ENCODE data around the gene BCAT1.
"Not testable (repeated sequence)": the region's sequence is repeated elsewhere in the genome, so short reads cannot be mapped to it uniquely, and the experiment has no call there.

The BCAT1 gene

GRCh38 chr12:24881227-24881626 is 67.7 kb downstream of the BCAT1 start:
- H3K36me3 Mint-ChIP-seq (ENCODE audit: low read depth) = peaks cover 8% of the 10 kb centered on the region
- no peaks in the 10 kb centered on the region for H3K4me1 Mint-ChIP-seq (ENCODE audit: low read depth)
- H3K4me3 Mint-ChIP-seq = no peak overlapping the region
- no peak overlapping the region for H3K27ac Mint-ChIP-seq
- no peaks in the 10 kb centered on the region for H3K9me3 Mint-ChIP-seq
- no peaks in the 10 kb centered on the region for H3K27me3 Mint-ChIP-seq

GRCh38 chr12:24880732-24881131 is 68.2 kb downstream of the BCAT1 start:
- Mint-ChIP-seq H3K27ac (no peak overlapping the region), H3K4me1 (ENCODE audit: low read depth) (no peaks in the 10 kb centered on the region), H3K4me3 (no peak overlapping the region), H3K36me3 (ENCODE audit: low read depth) (peaks cover 8% of the 10 kb centered on the region), H3K27me3 (no peaks in the 10 kb centered on the region), H3K9me3 (no peaks in the 10 kb centered on the region)

GRCh38 chr12:24879644-24880043 is 69.3 kb downstream of the BCAT1 start:
- peaks cover 8% of the 10 kb centered on the region for H3K36me3 Mint-ChIP-seq (ENCODE audit: low read depth)
- no peaks in the 10 kb centered on the region for H3K4me1 Mint-ChIP-seq (ENCODE audit: low read depth)
- no peak overlapping the region for H3K4me3 Mint-ChIP-seq
- H3K27me3 Mint-ChIP-seq = no peaks in the 10 kb centered on the region
- no peak overlapping the region for H3K27ac Mint-ChIP-seq
- H3K9me3 Mint-ChIP-seq = no peaks in the 10 kb centered on the region

GRCh38 chr12:24875014-24875413 is 73.9 kb downstream of the BCAT1 start:
- Mint-ChIP-seq H3K4me3 (no peak overlapping the region), H3K4me1 (ENCODE audit: low read depth) (no peaks in the 10 kb centered on the region), H3K36me3 (ENCODE audit: low read depth) (peaks cover 14% of the 10 kb centered on the region), H3K27ac (no peak overlapping the region), H3K9me3 (no peaks in the 10 kb centered on the region), H3K27me3 (no peaks in the 10 kb centered on the region)

GRCh38 chr12:24872211-24872610 is 76.7 kb downstream of the BCAT1 start:
- no peaks in the 10 kb centered on the region for H3K27me3 Mint-ChIP-seq
- H3K4me3 Mint-ChIP-seq = no peak overlapping the region
- H3K36me3 Mint-ChIP-seq (ENCODE audit: low read depth) = peaks cover 11% of the 10 kb centered on the region
- H3K9me3 Mint-ChIP-seq = no peaks in the 10 kb centered on the region
- H3K4me1 Mint-ChIP-seq (ENCODE audit: low read depth) = no peaks in the 10 kb centered on the region
- no peak overlapping the region for H3K27ac Mint-ChIP-seq

- H3K27ac Mint-ChIP-seq, H3K27me3 Mint-ChIP-seq, H3K4me3 Mint-ChIP-seq, H3K9me3 Mint-ChIP-seq: not testable (repeated sequence)
- Mint-ChIP-seq H3K36me3 (ENCODE audit: low read depth) (peaks cover 23% of the 10 kb centered on the region), H3K4me1 (ENCODE audit: low read depth) (peaks cover 20% of the 10 kb centered on the region)
These were observed 82.8 kb downstream of the BCAT1 start for GRCh38 chr12:24866139-24866538.

GRCh38 chr12:24864796-24865125 is 84.1 kb downstream of the BCAT1 start:
- peaks cover 3% of the 10 kb centered on the region for H3K9me3 Mint-ChIP-seq
- H3K27ac Mint-ChIP-seq = no peak overlapping the region
- peaks cover 27% of the 10 kb centered on the region for H3K36me3 Mint-ChIP-seq (ENCODE audit: low read depth)
- H3K4me1 Mint-ChIP-seq (ENCODE audit: low read depth) = peaks cover 20% of the 10 kb centered on the region
- H3K4me3 Mint-ChIP-seq = no peak overlapping the region
- H3K27me3 Mint-ChIP-seq = no peaks in the 10 kb centered on the region

- Mint-ChIP-seq H3K9me3 (peaks cover 10% of the 10 kb centered on the region), H3K27me3 (no peaks in the 10 kb centered on the region), H3K4me3 (no peak overlapping the region), H3K4me1 (ENCODE audit: low read depth) (peaks cover 20% of the 10 kb centered on the region), H3K27ac (no peak overlapping the region), H3K36me3 (ENCODE audit: low read depth) (peaks cover 35% of the 10 kb centered on the region)
These were observed 86.9 kb downstream of the BCAT1 start for GRCh38 chr12:24861766-24862540.

GRCh38 chr12:24860546-24860945 is 88.4 kb downstream of the BCAT1 start:
- Mint-ChIP-seq H3K36me3 (ENCODE audit: low read depth) (peaks cover 29% of the 10 kb centered on the region), H3K4me1 (ENCODE audit: low read depth) (peaks cover 20% of the 10 kb centered on the region), H3K4me3 (no peak overlapping the region), H3K27ac (no peak overlapping the region), H3K27me3 (no peaks in the 10 kb centered on the region), H3K9me3 (peaks cover 10% of the 10 kb centered on the region)

- H3K27me3 Mint-ChIP-seq = peaks cover 5% of the 10 kb centered on the region
- peaks cover 18% of the 10 kb centered on the region for H3K36me3 Mint-ChIP-seq (ENCODE audit: low read depth)
- no peak overlapping the region for H3K27ac Mint-ChIP-seq
- no peak overlapping the region for H3K4me3 Mint-ChIP-seq
- H3K4me1 Mint-ChIP-seq (ENCODE audit: low read depth) = peaks cover 24% of the 10 kb centered on the region
- H3K9me3 Mint-ChIP-seq = peaks cover 10% of the 10 kb centered on the region
These were observed 92.4 kb downstream of the BCAT1 start for GRCh38 chr12:24856541-24856940.

GRCh38 chr12:24854908-24855307 is 94.0 kb downstream of the BCAT1 start:
- peaks cover 8% of the 10 kb centered on the region for H3K9me3 Mint-ChIP-seq
- H3K36me3 Mint-ChIP-seq (ENCODE audit: low read depth) = peaks cover 16% of the 10 kb centered on the region
- peaks cover 8% of the 10 kb centered on the region for H3K27me3 Mint-ChIP-seq
- peaks cover 24% of the 10 kb centered on the region for H3K4me1 Mint-ChIP-seq (ENCODE audit: low read depth)
- no peak overlapping the region for H3K4me3 Mint-ChIP-seq
- no peak overlapping the region for H3K27ac Mint-ChIP-seq

- H3K27ac Mint-ChIP-seq = no peak overlapping the region
- peaks cover 4% of the 10 kb centered on the region for H3K9me3 Mint-ChIP-seq
- peaks cover 11% of the 10 kb centered on the region for H3K36me3 Mint-ChIP-seq (ENCODE audit: low read depth)
- peaks cover 24% of the 10 kb centered on the region for H3K4me1 Mint-ChIP-seq (ENCODE audit: low read depth)
- H3K4me3 Mint-ChIP-seq = no peak overlapping the region
- peaks cover 9% of the 10 kb centered on the region for H3K27me3 Mint-ChIP-seq
These were observed 94.9 kb downstream of the BCAT1 start for GRCh38 chr12:24854017-24854416.

- Mint-ChIP-seq H3K4me3 (no peak overlapping the region), H3K36me3 (ENCODE audit: low read depth) (peaks cover 6% of the 10 kb centered on the region), H3K27me3 (peaks cover 9% of the 10 kb centered on the region), H3K9me3 (peaks cover 1% of the 10 kb centered on the region), H3K4me1 (ENCODE audit: low read depth) (peaks cover 24% of the 10 kb centered on the region), H3K27ac (no peak overlapping the region)
These were observed 95.3 kb downstream of the BCAT1 start for GRCh38 chr12:24853588-24853987.

- Mint-ChIP-seq H3K27ac (no peak overlapping the region), H3K27me3 (peaks cover 9% of the 10 kb centered on the region), H3K9me3 (no peaks in the 10 kb centered on the region), H3K4me3 (no peak overlapping the region), H3K36me3 (ENCODE audit: low read depth) (peaks cover 3% of the 10 kb centered on the region), H3K4me1 (ENCODE audit: low read depth) (peaks cover 24% of the 10 kb centered on the region)
These were observed 95.8 kb downstream of the BCAT1 start for GRCh38 chr12:24853094-24853493.

- Mint-ChIP-seq H3K27ac (no peak overlapping the region), H3K4me1 (ENCODE audit: low read depth) (peaks cover 24% of the 10 kb centered on the region), H3K4me3 (no peak overlapping the region), H3K36me3 (ENCODE audit: low read depth) (peaks cover under 1% of the 10 kb centered on the region), H3K27me3 (peaks cover 10% of the 10 kb centered on the region), H3K9me3 (no peaks in the 10 kb centered on the region)
These were observed 96.5 kb downstream of the BCAT1 start for GRCh38 chr12:24852420-24852819.

GRCh38 chr12:24851883-24852282 is 97.0 kb downstream of the BCAT1 start:
- H3K4me3 Mint-ChIP-seq; H3K9me3 Mint-ChIP-seq; H3K27ac Mint-ChIP-seq; H3K36me3 Mint-ChIP-seq (ENCODE audit: low read depth): not testable (repeated sequence)
- peaks cover 24% of the 10 kb centered on the region for H3K4me1 Mint-ChIP-seq (ENCODE audit: low read depth)
- H3K27me3 Mint-ChIP-seq = peaks cover 13% of the 10 kb centered on the region
